ENCODE data around the gene PLCG2.
"Not testable (repeated sequence)": the region's sequence is repeated elsewhere in the genome, so short reads cannot be mapped to it uniquely, and the experiment has no call there.

PLCG2 gene

DNA sequence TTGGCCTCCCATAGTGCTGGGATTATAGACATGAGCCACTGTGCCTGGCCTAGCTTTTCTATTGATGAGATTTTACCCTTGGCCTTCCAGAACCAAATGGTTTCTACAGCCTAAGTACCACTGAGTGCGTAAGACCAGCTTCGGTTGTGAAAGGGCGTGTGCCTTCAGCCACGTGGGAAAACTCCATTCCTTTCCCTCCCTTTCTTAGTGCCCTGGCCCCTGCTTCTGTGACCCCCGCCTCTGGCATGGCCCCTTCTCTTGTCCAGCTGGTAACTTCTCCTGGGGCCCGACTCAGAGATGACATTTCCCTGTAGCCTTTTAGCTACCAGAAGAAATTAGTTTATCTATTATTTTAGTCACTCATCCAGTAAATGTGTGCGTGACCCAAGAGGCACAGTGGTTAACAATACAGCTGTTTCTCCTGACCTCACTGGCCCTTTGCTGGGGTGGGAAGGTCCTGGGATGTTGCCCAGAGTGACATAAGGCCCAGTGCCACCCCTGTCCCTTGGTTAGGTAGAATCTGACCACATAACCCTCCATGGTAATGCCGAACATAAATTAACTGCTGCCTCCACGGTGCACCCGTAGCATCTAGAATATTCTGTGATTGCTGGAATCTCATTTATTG, 97.3 kb downstream of the PLCG2 start:
- TF ChIP-seq CTCF (IDR thresholded peaks at IDR 0.05; ENCODE audit: low read depth, low read length) = no peak
- in situ Hi-C loops (cut with HindIII; ENCODE audit: low sequenced_read_pairs) = no loop called here

GRCh38 chr16:81877490-81877889, 98.4 kb downstream of the PLCG2 start:
- in situ Hi-C loops (cut with HindIII; ENCODE audit: low sequenced_read_pairs); H3K4me3 ChIP-seq (ENCODE audit: low read depth, low read length); DNase-seq (ENCODE audit: low read depth, low spot score): not testable (repeated sequence)

More for the DNA sequence above, 97.3 kb downstream of the PLCG2 start:
- no peak overlapping the region for H3K4me3 ChIP-seq (ENCODE audit: low read depth, low read length)
- no peak for DNase-seq (ENCODE audit: low read depth, low spot score)

DNA sequence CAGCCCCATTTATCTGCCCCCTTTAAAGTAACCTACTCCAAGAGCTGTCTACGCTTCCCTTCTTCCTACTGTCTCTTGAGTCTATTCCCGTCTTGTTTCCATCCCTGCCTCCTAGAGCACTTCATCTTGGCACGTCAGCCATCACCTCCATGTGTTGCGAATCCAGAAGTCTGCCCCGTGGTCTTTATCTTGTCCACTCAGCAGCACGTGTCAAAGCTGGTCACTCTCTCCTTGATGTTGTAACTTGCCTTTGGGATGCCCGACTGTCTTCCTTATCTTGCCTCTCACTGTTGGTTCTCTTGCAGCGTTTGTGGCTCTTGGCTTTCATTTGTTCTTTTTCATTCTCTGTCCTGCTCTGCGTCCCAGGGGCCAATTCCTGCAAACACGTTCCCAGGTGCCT, 99.4 kb downstream of the PLCG2 start:
- no peak for DNase-seq (ENCODE audit: low read depth, low spot score)
- no peak for TF ChIP-seq CTCF (IDR thresholded peaks at IDR 0.05; ENCODE audit: low read depth, low read length)
- in situ Hi-C loops (cut with HindIII; ENCODE audit: low sequenced_read_pairs) = no loop called here
- no peak overlapping the region for H3K4me3 ChIP-seq (ENCODE audit: low read depth, low read length)

DNA sequence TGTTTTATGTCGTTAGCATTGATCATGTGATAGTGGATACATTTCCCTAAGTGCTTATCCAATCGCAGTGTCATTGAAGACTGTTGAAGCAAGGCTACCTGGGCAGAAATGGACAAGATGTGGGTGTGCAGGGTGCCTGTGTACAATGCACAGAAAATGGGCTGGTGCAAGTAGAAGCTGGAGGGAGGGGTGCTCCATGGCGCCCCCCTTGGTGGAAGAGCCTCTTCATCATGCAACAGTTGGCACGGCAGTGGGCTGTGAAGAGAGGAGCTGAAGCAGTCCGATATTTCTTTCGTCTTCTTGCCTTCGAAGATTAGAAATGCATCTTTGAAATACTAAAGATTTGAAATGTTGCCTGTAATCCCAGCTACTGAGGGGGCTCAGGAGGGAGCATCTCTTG, 100.5 kb downstream of the PLCG2 start:
- no peak overlapping the region for H3K4me3 ChIP-seq (ENCODE audit: low read depth, low read length)
- peak; percentile 38 for TF ChIP-seq CTCF (IDR thresholded peaks at IDR 0.05; ENCODE audit: low read depth, low read length)
- no peak for DNase-seq (ENCODE audit: low read depth, low spot score)
- in situ Hi-C loops (cut with HindIII; ENCODE audit: low sequenced_read_pairs) = no loop called here

GRCh38 chr16:81880816-81881215, 101.7 kb downstream of the PLCG2 start:
- no peak for DNase-seq (ENCODE audit: low read depth, low spot score)
- no peak for TF ChIP-seq CTCF (IDR thresholded peaks at IDR 0.05; ENCODE audit: low read depth, low read length)
- in situ Hi-C loops (cut with HindIII; ENCODE audit: low sequenced_read_pairs) = no loop called here
- H3K4me3 ChIP-seq (ENCODE audit: low read depth, low read length) = no peak overlapping the region

DNA sequence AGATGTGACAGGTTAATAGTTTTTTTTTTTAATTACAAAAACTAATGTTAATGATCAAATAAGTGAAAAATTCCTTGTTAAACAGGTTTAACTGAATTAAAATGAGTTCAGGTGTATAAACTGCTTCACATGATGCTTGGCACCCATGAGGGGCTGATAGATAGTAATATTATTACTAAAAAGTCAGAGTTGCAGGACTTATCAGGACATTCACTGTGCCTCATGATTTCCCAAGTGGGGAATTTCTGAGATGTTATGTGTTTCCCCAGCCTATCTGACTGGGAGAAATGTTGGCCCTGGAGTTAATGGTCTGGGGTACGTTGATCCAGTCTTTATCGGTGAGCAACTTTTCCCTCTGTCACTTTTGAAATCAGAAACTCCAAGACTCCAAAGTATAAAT, 102.1 kb downstream of the PLCG2 start:
- no peak for DNase-seq (ENCODE audit: low read depth, low spot score)
- TF ChIP-seq CTCF (IDR thresholded peaks at IDR 0.05; ENCODE audit: low read depth, low read length) = no peak
- H3K4me3 ChIP-seq (ENCODE audit: low read depth, low read length) = no peak overlapping the region
- in situ Hi-C loops (cut with HindIII; ENCODE audit: low sequenced_read_pairs) = no loop called here

- DNase-seq (ENCODE audit: low read depth, low spot score) = no peak
- no peak overlapping the region for H3K4me3 ChIP-seq (ENCODE audit: low read depth, low read length)
- in situ Hi-C loops (cut with HindIII; ENCODE audit: low sequenced_read_pairs) = no loop called here
- no peak for TF ChIP-seq CTCF (IDR thresholded peaks at IDR 0.05; ENCODE audit: low read depth, low read length)
These were observed 103.5 kb downstream of the PLCG2 start for GRCh38 chr16:81882559-81882958.

Data from astrocyte of the spinal cord (primary cell).